AG08395 (cell line): Measurements from ENCODE around the gene CASQ2.
A peak's percentile ranks its signal among the peaks of the same experiment; 100 is the strongest.

Experiments
- DNase-seq: peaks from one replicate; pipeline ENCODE4 v3.0.0; 2012; ENCODE audit warnings: mixed read lengths, low spot score

Gene CASQ2

DNA sequence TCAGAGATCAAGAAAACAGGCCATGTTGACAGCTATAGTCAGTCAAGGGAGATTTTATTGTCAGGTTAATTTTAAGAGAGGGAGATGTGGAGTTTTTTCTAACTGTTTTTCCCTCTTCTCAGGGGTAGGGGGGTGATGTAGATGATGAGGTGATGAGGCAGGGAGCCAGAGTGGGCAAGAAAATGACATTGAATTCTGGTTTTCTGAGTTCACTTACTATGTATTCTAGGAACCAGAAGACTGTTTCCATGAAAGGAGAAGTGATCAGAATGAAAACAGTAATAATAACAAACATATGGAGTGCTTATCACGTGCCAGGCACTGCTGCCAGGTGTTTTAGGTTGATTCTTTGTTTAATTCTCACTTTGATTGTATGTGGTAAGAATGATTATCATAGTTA is 40.2 kb downstream of the CASQ2 start:
- no peak for DNase-seq

DNA sequence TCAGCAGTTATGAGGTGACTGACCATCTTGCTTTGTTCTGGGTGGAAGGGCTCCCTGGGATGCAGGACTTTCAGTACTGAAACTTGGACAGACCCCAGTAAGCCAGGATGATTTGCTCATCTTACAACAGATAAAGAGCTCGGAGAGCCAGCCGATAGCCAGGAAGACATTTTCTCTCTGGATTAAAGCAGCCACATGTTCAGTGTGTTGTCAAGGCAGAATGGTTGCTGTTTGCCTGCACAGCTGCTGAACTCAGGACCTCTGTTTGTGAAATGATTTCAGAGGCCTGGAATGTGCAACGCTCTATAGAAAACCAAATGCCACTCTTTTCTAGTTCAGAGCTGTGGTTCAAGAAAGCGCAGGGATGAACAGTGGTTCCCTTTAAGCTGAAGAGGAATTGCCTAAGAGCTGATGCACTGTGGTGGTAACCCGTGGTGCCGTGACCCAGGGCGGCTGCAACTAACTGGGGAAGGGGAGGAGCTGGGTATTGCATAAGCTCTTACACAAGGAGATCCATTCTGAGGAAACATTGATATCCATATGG is 40.7 kb downstream of the CASQ2 start:
- DNase-seq: peak; percentile 74

DNA sequence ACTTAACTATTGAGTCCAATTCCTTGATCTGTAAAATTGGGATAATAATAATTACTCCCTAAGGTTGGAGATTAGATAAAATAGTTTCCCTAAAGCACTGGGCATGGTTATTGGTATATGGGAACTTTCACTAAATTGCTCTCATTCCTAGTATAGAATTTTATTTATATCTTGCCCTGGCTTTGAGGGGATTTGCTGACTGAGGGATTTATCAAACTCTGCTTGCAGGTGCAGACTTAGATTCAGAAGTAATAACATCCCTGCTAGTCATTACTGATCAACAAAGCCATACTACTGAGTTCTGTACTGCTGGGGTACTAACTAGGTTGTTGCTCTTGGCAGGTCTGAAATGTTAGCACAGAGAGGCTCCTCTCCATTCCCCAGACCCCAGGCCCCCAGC is 41.9 kb downstream of the CASQ2 start:
- no peak for DNase-seq

DNA sequence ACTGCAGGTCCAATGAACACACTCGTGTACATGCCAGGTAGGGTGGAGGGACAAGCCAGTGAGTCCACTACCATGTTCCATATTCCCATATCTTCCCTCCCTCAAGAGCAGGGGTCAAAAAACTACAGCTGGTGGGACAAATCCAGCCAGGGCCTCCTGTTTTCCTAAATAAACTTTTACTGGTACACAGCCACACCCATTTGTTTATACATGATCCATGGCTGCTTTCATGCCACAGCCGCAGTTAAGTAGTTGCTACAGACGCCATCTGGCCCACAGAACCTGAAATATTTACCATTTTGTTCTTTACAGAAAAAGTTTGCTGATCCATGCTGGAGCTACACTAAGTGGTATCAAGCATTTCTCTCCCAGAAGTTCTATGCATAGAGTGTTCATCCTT is 42.4 kb downstream of the CASQ2 start:
- DNase-seq: no peak

DNA sequence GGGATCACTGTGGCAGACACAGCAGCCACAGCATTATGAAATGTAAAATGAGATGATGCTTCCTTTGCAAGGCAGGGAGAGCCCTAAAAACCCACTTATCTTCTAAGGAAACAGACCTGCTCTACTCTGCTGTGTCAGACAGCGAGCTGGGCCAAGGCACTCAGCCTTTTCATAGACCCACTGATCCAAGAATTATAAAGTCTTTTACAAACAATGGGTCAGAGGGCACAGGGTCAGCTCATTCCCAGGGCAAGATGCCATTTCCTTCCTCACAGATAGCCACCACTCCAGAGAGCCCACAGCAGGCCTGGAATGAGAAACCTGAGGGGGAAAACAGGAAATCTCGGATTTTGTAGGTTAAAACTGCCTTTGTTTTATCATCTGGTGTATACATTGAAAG is 42.9 kb downstream of the CASQ2 start:
- no peak for DNase-seq

DNA sequence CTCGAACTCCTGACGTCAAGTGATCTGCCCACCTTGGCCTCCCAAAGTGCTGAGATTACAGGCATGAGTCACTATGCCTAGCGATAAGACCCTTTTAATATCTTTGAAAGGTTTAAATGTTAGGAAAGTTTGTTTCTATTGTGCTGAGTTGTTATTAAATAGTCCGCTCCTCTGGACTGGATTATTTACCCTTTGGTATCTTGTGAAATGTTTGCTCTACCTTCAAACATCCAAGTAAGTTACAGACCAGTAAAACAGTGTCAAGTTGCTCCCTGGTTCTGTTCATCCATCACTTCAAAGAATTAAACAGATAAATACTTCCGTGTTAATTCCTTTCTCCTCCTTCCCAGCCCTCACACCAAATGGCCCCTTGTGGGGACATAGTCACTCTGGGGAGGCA is 44.8 kb downstream of the CASQ2 start:
- no peak for DNase-seq

DNA sequence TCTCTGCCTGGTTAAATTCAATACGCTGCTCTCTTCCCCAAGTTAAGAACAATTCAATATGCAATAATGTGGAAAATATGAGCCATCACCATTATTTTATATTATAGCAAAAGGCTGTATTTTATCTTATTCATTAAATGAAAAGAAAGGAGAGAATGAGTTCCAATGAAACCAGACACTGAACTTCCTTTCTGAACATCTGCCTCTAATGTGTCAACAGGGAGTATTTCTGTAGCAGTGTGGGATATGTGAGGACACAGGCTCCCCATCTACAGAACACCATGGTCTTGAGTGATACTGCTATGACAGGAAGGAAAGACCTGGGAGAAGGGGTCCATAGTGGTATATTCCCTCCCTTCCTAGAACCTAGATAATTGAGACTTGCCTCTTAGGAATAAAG is 46.3 kb downstream of the CASQ2 start:
- no peak for DNase-seq

DNA sequence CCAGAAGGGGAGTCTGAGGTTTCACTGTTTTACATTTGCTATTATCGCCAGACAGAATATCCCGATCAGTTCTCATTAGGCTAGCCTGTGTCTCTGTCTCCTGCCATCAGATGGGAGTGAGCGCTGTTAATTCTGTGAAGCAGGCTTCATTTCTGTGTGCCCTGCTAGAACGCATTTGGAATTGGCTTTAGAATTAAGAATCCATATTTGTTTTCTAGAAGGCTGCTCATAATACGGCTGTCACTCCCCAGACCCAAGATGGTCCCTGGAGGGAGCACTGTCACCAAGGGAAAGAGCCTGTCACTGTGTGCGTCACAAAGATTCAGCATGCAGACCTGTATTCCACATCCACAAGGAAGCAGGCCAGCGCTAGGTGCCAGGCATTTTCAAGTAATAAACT is 49.2 kb downstream of the CASQ2 start:
- no peak for DNase-seq

DNA sequence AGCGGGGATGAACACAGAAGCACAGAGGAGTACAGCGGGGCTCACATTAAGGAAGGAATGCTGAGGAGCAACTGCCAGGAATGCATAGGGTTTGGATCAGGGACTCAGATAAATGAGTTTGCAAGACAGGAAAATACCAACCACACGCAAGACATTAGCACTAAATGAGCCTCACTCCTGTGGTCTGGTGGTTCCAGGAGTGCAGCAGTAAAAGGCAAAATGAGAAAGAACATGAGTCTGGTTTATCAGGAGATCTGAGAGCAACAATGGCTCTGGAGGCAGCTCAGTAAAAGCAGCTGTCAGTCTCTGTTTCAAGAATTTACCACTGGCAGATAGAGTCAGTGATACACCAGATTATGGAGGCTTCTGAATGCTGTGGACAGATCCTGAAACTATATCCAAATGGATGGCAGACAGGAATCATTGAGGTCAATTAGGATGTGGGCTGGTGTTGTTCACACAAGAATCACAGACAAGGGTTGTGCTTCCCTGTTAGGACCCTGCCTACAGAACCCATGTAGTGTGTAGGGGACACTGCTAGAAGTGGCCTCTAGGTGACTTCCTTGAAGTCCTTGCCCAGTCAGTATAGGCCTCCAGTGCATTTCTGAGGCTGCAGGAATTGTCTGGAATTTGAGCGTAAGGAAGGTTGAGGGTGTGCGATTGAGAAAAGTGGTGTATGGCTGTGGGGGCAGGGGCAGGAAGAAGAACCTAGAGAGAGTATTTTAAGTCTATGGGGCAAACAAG is 50.3 kb downstream of the CASQ2 start:
- DNase-seq: no peak

DNA sequence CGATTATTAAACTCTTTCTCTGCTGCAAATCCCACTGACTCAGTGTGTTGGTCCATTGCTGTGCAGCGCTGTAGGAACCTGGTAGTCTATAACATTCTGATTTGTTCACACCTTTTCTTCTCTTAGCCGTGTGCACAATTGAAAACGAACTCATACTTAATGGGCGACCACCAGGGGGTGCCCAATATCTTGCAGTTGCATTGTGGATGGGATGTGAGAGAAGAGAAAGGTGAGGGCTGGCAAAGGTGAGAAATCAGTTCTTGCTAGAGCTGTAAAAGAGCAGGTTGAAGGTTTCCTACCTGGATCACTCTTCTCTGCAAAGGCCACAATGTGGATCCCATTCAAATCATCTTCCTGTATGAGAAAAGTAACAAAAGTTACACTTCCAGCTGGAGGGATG is 51.0 kb downstream of the CASQ2 start:
- DNase-seq: no peak

DNA sequence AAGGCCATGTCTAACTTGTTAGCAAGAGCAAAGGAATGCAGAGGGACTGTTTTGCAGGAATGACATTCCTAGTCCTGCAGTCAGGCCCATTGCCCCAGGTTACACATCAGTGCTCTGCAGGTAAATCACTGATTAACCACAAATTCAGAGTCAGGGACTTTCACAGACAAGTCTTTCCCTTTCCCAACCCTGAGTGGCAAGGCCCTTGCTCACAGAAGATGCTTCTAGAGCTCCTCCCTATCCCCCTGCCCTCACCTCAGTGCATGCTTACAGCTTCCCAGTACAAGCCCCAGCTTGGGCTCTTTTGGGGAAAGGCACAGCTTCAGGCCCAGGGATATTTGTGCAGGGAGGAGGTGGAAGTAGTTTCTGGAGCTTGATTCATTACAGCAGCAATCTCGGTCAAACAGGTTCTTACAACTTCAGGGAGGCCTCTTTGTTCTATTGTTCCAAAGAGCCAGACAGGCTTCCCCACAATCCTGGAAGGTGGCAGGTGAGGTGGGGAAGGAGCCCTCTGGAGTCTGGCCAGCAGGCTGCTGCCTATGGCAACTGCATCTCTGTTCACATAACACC is 53.9 kb downstream of the CASQ2 start:
- no peak for DNase-seq

DNA sequence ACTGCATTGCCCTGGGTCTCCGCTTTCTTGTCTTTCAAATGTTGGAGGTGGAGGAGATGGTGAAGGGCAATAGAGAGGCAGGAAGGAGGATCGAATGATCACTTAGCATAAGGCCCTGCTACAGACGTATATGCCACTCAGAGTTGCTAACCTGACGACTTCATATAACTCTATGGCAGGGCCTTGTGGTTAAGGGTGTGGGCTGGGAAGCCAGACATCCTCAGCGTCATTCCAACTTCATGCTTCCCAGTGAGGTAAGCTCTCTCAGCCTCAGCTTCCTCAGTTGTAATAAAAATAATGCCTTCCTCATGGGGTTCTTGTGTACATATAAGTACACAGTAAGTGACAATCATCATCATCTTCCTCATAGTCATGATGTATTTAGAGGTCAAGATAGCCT is 54.6 kb downstream of the CASQ2 start:
- no peak for DNase-seq

DNA sequence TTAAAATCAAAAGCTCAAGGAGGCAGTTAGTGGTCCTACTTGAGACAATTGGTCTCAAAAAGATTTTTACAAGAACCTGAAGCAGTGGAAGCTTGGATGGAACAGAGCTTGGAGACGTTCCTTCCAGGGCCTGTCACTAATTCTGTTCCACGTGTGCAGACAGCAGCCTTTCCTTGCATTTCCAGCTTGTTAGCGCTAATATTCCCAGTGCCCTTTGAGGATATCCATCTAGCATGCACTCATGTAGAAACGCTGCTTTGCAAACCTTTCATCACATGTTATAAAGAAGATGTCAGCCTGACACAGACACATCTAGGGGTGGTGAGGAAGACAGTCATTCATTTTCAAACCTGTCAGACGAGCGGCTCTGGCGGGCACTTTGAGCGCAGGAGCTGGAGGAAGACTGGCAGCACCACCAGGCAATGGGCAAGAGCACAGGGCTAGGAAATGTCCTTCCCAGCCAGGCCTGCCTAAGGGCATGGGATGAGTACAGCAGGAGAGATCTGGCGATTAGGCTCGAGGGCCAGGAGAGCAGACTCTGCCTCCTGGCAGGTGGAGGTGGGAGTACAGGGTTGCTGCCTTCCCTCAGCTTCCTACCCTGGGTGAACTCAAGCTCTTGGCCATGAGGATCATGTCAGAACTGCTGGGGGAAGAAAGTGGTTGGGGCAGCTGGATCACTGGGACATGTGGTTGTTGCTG is 55.5 kb downstream of the CASQ2 start:
- no peak for DNase-seq

DNA sequence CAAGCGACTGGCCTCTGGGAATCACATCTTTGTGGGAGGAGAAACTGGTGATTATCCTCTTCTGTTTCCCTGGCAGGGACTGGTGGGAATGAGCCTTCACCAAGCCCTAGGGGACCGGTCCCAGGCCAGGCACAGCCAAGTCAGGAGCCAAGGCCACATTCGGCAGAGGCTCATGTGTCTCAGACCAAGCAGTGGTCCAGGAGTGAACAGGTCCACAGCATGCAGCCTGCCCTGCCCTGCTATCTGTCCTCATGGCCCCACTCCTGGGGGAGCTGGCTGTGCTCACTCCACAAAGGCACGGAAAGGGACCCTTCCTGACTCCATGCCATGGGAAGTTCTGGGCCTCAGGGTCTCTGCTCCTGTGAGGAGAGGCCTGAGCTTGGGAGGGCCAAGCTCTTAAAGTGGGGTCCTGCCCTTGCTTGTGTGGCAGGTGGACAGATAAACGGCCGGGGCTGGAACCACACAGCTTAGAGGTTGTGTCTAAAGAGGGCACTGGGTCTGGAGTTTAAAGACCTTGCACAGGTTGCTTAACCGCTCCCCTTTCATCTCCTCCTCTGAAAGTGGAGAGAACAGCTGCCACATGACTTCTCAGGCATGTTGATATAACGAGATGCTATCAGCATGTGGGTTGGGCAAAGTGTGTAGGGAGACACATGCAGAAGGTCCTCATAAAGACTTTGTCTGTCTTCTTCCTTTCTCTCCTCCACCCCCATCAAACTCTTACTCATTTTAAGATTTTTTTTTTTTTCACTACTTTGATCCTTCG is 57.5 kb downstream of the CASQ2 start:
- no peak for DNase-seq

DNA sequence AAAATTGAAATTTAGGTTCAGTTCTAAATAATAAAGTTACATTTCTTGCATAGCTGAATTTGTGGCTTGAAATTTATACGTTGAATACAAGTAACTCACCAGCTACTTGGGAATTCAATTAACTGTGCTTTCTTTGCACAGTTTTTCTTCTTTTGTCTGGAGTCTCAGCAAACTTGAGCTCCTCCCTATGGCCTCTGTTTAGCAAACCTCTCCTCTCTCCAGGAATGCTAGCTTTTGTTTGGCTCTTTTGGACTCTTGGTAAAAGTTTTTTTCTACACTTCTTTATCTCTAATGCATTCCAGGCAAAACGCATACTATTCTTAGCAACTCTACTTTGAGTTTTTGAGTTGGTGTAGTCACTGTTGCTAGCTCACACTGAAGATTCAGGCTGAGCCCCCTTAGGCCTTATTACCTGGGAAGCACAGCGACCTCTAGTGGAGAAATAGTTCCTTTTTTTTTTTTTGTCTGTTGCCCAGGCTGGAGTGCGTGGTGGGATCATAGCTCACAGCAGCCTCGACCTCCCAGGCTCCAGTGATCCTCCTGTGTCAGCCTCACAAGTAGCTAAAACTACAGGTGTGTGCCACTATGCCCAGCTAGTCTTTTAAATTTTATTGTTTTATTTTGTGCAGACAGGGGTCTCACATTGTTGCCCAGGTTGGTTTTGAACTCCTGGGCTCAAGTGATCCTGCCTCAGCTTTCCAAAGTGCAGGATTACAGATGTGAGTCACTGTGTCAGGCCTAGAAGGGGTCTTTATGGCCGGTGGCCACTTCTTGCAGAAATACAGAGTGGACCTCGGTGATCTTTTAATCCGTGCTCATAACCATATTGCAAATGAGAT is 61.7 kb downstream of the CASQ2 start:
- DNase-seq: peak; percentile 36

DNA sequence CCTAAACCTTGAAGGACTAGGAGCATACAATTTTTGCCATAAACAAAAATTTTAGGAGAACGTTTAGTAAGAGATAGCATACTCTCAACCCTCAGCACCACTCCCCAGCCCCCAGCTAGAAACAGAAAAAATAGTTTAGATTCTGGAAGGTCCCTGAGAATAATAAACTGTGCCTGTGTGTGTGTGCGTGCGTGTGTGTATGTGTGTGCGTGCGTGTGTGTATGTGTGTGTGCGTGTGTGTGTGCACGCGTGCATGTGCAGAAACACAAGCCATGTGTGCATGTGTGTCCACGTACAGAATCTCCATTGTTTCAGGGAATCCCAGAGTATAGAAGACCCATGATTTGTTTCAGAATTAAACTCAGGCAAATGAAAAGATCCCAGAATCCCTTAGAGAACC is 62.6 kb downstream of the CASQ2 start:
- no peak for DNase-seq

DNA sequence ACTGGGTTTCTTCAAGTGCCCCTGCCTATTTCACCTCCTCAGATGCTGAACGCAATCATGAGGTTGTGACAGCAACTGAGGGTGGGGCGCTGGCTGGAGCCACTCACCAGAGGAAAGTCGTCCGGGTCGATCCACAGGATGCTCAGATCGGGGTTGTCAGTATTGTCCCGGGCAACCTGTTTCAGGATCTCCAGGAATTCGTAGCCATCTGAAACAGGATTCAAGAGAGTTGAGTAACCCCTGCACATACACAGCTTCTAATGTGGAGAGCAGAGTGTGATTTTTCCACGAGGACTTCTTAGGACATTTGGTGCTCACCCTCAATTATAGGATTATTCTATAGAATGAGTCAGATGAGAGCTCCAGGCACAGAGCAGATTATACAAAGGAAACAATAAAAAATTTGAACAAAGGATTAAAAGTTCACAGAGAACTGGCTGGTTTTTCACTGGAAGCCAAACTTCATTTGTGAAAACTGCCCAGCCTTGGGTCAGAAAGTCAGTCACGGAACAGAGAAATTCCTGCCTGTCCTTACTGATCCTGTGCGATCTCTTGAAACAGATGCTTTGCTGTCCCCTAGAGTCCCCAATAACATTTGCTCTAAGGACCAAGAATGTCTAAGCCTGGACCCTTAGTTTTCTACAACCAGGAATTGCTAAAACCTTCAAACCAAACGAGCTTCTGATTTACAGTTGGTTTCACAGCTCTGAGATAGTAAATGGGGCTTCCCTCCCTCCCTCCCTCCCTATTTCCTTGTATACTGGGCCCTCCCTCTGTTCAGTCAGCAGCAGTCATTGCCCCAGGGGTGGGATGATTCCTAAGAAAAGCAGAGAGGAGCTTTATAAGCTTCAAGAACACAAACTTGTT is 63.2 kb downstream of the CASQ2 start:
- no peak for DNase-seq

DNA sequence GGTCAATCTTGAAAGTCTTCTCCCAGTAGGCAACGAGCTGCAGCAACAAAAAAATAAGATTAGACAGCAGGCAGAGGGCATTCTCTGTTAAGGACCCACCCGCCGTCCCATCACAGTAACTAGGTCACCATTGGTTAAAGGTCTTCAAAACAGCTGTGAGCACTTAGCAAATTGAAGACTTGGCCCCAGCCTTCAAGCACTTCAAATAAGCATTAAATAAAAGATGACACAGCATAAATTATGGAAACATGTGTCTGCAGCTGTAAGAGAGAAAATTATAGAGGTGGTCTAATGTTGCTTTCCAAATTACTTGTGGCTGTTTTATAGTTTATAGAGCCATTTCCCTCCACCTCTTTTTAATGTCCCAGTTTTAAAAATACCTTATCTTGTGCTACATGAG is 65.6 kb downstream of the CASQ2 start:
- DNase-seq: no peak

DNA sequence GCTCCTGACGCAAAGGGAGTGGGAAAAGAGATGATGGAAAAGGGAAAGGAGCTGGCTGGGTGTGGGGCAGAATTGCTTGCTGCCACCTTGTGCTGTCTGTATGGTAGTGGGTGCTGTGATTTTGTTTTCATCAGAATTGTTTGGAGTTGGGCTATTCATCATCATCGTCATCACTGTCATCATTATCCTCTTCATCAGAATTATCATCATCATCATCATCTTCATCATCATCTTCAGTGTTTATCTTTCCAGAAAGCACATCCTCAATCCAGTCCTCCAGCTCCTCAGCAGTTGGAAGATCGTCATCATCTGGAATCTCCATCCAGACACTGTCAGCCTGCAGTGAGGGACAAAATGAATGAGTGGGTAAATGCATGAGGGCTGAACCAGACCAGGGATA is 67.4 kb downstream of the CASQ2 start:
- no peak for DNase-seq

DNA sequence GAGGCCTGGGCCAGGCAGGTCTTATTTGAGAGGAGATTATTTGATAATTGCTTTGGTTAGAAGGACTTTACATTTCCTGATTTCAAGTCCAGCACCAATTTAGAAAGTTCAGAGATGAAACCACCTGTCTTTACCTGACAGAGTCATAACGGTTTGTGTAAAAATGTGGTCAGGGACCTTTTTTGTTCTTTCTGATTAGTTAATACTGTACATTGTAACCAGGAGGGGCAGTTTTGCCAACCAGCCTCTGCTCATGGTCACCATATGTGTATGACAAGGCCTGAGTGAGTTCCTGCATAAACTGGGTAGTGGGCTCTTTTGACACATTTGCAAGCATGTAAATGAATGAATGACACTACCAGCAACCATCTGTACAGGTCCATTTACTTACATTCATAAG is 70.9 kb downstream of the CASQ2 start:
- no peak for DNase-seq

DNA sequence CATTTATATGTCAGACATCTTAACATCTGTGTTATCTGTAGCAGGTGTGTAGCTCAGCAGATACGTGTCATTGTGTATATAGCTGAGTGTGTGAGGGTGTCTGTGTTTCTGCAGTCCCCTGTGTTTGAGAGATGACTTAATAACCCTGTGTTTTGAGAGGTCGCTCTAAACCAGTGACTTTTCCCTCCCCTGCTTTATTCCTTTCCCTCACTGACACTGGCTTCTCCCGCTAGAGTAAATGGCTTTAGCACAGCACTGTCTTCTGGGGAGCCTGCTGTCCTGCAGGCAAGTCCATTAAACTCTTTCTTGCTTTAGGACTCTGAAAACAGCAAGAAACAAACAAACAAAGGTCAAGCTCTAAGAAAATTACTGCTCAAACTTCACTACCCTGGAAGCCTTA is 73.7 kb downstream of the CASQ2 start:
- DNase-seq: no peak
